Psoas muscle (tissue), 8 donors: ENCODE measurements around the gene THRB. TPM values are rescaled to one million over a fixed set of nuclear protein-coding genes. Genes with fewer than 3 reads are reported as not detected.

Experiments
- ATAC-seq, 4 donors: fragments of 200-7000 bp; cut with Tn5 transposase; one replicate each; pipeline ENCODE4 v1.9.1; 2020; ENCODE audit warnings: moderate library complexity in 3 of 4, mild to moderate bottlenecking in 2 of 4
- DNase-seq, 2 donors: peaks; one replicate each; pipeline ENCODE4 v3.0.0-alpha.2; 2020
- H3K27ac ChIP-seq: fragments of 200-600 bp; one replicate; pipeline ENCODE4 v1.8.0; 2022
- H3K27me3 ChIP-seq, 3 donors: fragments of 200-600 bp in 1 of 3; one replicate each; pipeline versions ENCODE4 v1.6.1 to v1.8.0; 2013 to 2022; ENCODE audit warnings: low read length in 2 of 3, mild to moderate bottlenecking in 2 of 3, moderate library complexity in 1 of 3; ENCODE audit not compliant: insufficient read depth in 3 of 3
- H3K36me3 ChIP-seq, 2 donors: fragments of 200-600 bp in 1 of 2; one replicate each; pipeline versions ENCODE4 v1.6.1 to v1.8.0; 2013 to 2022; ENCODE audit warnings: low read depth in 1 of 2, mild to moderate bottlenecking in 1 of 2, moderate library complexity in 1 of 2; ENCODE audit not compliant: insufficient read depth in 1 of 2
- H3K4me1 ChIP-seq: fragments of 200-600 bp; one replicate; pipeline ENCODE4 v1.8.0; 2022
- H3K4me3 ChIP-seq: fragments of 200-600 bp; one replicate; pipeline ENCODE4 v1.8.0; 2022; ENCODE audit warnings: mild to moderate bottlenecking
- H3K9me3 ChIP-seq: fragments of 200-600 bp; one replicate; pipeline ENCODE4 v1.8.0; 2022
- WGBS, 3 donors: extraction: QIAGEN DNeasy Blood & Tissue Kit; methylation state at CpG; one replicate each; pipeline versions ENCODE4 v1.1.6 to v1.1.7; 2013; 5-methylcytosine and 5-hydroxymethylcytosine counted together
- intact Hi-C, 2 donors: fragments of 100-400 bp; cut with DNase I; formaldehyde crosslinking; loops; one replicate each; pipeline versions ENCODE4 v1.11.0 to v1.14.2; 2022
- polyA plus RNA-seq, 3 donors: library from polyadenylated mRNA; stranded (reverse); fragments of 200-250 nt; gene quantifications; one replicate each; pipeline ENCODE4 v1.2.3, GENCODE V29; 2013
- total RNA-seq, 4 donors: library from RNA; stranded (reverse); fragmentation: NEBNext Ultra II Directional in 2 of 4; extraction: Animal tissue kit (Norgen Biotek cat#: 25700) in 2 of 4; gene quantifications; one replicate each; pipeline versions ENCODE4 v1.2.1 to v1.2.4, GENCODE V29; 2021 to 2023
- TF ChIP-seq, protein P1 (sequence below): fragments of 200-600 bp; IDR thresholded peaks from one replicate; pipeline ENCODE4 v1.8.0; 2022; ENCODE audit warnings: antibody characterized with exemption
- donor health status: healthy with polysubstance abuse.
- donor health status: DM: no; HTN: no; CAD: no; lungs with moderate emphysema.
- donor health status: Bipolar disorder and iron deficiency.
- donor health status: healthy.
- donor health status: DM: yes; HTN: yes; CAD: no.
- donor health status: DM: no; HTN: no; CAD: no.
- donor health status: DM: no; HTN: no; CAD: no.
- donor health status: DM: yes; HTN: yes; CAD: no.

THRB gene
- total and polyA plus RNA-seq, 7 donors, result 11.5 to 38.6 (median 31.4) TPM

DNA sequence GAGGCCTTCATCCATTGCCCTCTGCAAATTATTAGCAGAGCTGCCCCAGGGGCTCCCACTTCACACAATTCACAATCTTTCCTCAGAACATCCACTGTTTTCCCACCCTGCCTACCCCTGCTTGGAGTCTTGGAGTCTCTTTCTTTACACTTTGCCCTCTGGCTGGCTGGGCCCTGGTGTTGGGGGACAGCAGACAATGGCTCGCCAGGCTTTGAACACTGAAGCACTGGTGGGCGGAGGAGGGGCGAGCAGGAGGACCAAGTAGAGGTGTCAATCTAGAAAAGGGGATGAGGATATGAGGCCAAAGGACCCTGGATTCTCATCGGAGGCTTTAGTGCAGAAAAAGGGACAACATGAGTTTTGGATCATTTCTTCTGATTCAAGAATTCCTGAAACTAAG is 337.5 kb downstream of the THRB start:
- ATAC-seq, result no peak
- Histone ChIP-seq H3K36me3 (no peaks in the 10 kb centered on the region), H3K27ac (peak overlapping the region; percentile 44), H3K9me3 (no peaks in the 10 kb centered on the region), H3K27me3 (no peaks in the 10 kb centered on the region), H3K4me1 (peaks cover 26% of the 10 kb centered on the region), H3K4me3 (no peak overlapping the region)
- intact Hi-C loops, result no loop called here
- TF ChIP-seq, protein P1, sequence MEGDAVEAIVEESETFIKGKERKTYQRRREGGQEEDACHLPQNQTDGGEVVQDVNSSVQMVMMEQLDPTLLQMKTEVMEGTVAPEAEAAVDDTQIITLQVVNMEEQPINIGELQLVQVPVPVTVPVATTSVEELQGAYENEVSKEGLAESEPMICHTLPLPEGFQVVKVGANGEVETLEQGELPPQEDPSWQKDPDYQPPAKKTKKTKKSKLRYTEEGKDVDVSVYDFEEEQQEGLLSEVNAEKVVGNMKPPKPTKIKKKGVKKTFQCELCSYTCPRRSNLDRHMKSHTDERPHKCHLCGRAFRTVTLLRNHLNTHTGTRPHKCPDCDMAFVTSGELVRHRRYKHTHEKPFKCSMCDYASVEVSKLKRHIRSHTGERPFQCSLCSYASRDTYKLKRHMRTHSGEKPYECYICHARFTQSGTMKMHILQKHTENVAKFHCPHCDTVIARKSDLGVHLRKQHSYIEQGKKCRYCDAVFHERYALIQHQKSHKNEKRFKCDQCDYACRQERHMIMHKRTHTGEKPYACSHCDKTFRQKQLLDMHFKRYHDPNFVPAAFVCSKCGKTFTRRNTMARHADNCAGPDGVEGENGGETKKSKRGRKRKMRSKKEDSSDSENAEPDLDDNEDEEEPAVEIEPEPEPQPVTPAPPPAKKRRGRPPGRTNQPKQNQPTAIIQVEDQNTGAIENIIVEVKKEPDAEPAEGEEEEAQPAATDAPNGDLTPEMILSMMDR, result no peak
- WGBS, 3 donors, result 85 to 97% (median 95%) methylated on average over 4 of the region's 4 CpGs
- no peak for DNase-seq

- intact Hi-C loops, result no loop called here
- TF ChIP-seq, protein P1, result no peak
- H3K9me3 ChIP-seq, result no peaks in the 10 kb centered on the region
- peak overlapping the region; percentile 63 for H3K27ac ChIP-seq
- H3K36me3 ChIP-seq, result no peaks in the 10 kb centered on the region
- 41 to 62% (median 60%) methylated on average over 2 of the region's 2 CpGs for WGBS, 3 donors
- no peaks in the 10 kb centered on the region for H3K27me3 ChIP-seq
- ATAC-seq (peak; percentile 80 to 88 (median 84)), DNase-seq (no peak)
- peaks cover 22% of the 10 kb centered on the region for H3K4me1 ChIP-seq
- no peak overlapping the region for H3K4me3 ChIP-seq
Measured at GRCh38 chr3:24156466-24156865, 338.2 kb downstream of the THRB start.

DNA sequence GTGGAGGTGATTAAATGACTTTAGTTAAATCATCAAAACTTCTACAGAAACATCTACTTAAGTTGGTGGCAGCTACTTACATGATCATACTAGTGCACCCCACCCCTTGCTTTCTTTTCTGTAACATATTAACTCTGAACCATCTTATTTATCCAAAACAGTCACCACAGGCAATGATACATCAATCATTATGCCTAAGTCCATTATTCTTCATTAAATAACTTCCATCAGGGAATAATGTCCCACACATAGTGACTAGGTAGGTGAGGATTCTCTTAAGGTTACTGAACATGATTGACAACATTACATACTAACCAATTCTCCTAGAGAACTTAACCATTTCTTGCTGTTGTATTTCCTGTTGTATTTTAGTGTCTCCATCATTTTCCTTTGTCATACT is 339.4 kb downstream of the THRB start:
- Histone ChIP-seq H3K4me3 (no peak overlapping the region), H3K27me3 (no peaks in the 10 kb centered on the region), H3K9me3 (no peaks in the 10 kb centered on the region), H3K27ac (peak overlapping the region; percentile 63), H3K4me1 (peaks cover 22% of the 10 kb centered on the region), H3K36me3 (no peaks in the 10 kb centered on the region)
- intact Hi-C loops, result no loop called here
- TF ChIP-seq, protein P1, result no peak
- DNase-seq (no peak), ATAC-seq (no peak)

- whole genome bisulfite sequencing, 3 donors, result 21 to 39% (median 38%) methylated on average over 1 of the region's 1 CpG
- Histone ChIP-seq H3K27me3 (no peaks in the 10 kb centered on the region), H3K27ac (peak overlapping the region; percentile 33), H3K4me1 (peaks cover 22% of the 10 kb centered on the region), H3K4me3 (no peak overlapping the region), H3K9me3 (no peaks in the 10 kb centered on the region), H3K36me3 (no peaks in the 10 kb centered on the region)
- intact Hi-C loops, result no loop called here
- DNase-seq, result no peak
- ATAC-seq, result no peak
- TF ChIP-seq, protein P1, result no peak
Measured at GRCh38 chr3:24154781-24155180, 339.9 kb downstream of the THRB start.

- DNase-seq (no peak), ATAC-seq (peak in 2 of 4 donors; percentile 63 to 67)
- peaks cover 22% of the 10 kb centered on the region for H3K4me1 ChIP-seq
- intact Hi-C loops, result no loop called here
- H3K9me3 ChIP-seq, result no peaks in the 10 kb centered on the region
- TF ChIP-seq, protein P1, result no peak
- 91 to 95% (median 94%) methylated on average over 2 of the region's 2 CpGs for WGBS, 3 donors
- H3K4me3 ChIP-seq, result no peak overlapping the region
- peak overlapping the region; percentile 48 for H3K27ac ChIP-seq
- no peaks in the 10 kb centered on the region for H3K27me3 ChIP-seq
- H3K36me3 ChIP-seq, result no peaks in the 10 kb centered on the region
Measured at GRCh38 chr3:24154013-24154695, 340.5 kb downstream of the THRB start.
